ENCODE data around the gene RNH1.

RNH1 gene

GRCh38 chr11:488579-488978 is 18.5 kb downstream of the RNH1 start:
- H2BK15ac ChIP-seq (replicated peaks; ENCODE audit: low read depth), result no peak overlapping the region
- no peak overlapping the region for H2BK5ac ChIP-seq (ENCODE audit: low read length)
- H3K27ac ChIP-seq (ENCODE audit: low read depth, low read length), result no peak overlapping the region
- no peaks in the 10 kb centered on the region for H3K36me3 ChIP-seq (ENCODE audit: control insufficient read depth, insufficient read depth, low read length)
- H3K4me1 ChIP-seq (ENCODE audit: control insufficient read depth, low read depth, low read length), result no peaks in the 10 kb centered on the region
- H3K56ac ChIP-seq (ENCODE audit: low read length), result no peak overlapping the region
- H4K5ac ChIP-seq (ENCODE audit: low read length), result no peak overlapping the region
- no peak overlapping the region for H3K4ac ChIP-seq (ENCODE audit: low read depth, low read length)
- no peak overlapping the region for H3K9ac ChIP-seq (ENCODE audit: low read length)
- H3K23ac ChIP-seq (ENCODE audit: low read length), result no peak overlapping the region
- no peak overlapping the region for H3K4me2 ChIP-seq (ENCODE audit: low read length)
- no peak overlapping the region for H3K4me3 ChIP-seq (ENCODE audit: low read length)
- no peak overlapping the region for H3K18ac ChIP-seq (ENCODE audit: low read length)
- H2BK120ac ChIP-seq (ENCODE audit: low read depth, low read length), result no peak overlapping the region
- H2AK5ac ChIP-seq (ENCODE audit: low read length), result no peak overlapping the region
- no CpG with 5 or more reads among the region's 19 CpGs for WGBS (ENCODE audit: extremely low coverage, insufficient coverage, low lambda C conversion rate)
- H4K8ac ChIP-seq (ENCODE audit: low read depth, low read length), result no peak overlapping the region
- no peaks in the 10 kb centered on the region for H3K27me3 ChIP-seq (ENCODE audit: insufficient read depth, low read length, poor library complexity)
- H3K79me1 ChIP-seq (ENCODE audit: low read length), result peaks cover 9% of the 10 kb centered on the region
- DNase-seq, result no peak
- peaks cover 4% of the 10 kb centered on the region for H3K79me2 ChIP-seq (ENCODE audit: control insufficient read depth, insufficient read depth, low read length)

GRCh38 chr11:488062-488461 is 19.0 kb downstream of the RNH1 start:
- Histone ChIP-seq H3K9ac (ENCODE audit: low read length) (no peak overlapping the region), H3K36me3 (ENCODE audit: control insufficient read depth, insufficient read depth, low read length) (no peaks in the 10 kb centered on the region), H3K4me3 (ENCODE audit: low read length) (no peak overlapping the region), H3K79me1 (ENCODE audit: low read length) (peaks cover 9% of the 10 kb centered on the region), H3K27ac (ENCODE audit: low read depth, low read length) (no peak overlapping the region), H3K4me1 (ENCODE audit: control insufficient read depth, low read depth, low read length) (no peaks in the 10 kb centered on the region), H4K5ac (ENCODE audit: low read length) (no peak overlapping the region), H3K23ac (ENCODE audit: low read length) (no peak overlapping the region), H4K8ac (ENCODE audit: low read depth, low read length) (no peak overlapping the region), H2BK15ac (replicated peaks; ENCODE audit: low read depth) (no peak overlapping the region), H3K79me2 (ENCODE audit: control insufficient read depth, insufficient read depth, low read length) (peaks cover 4% of the 10 kb centered on the region), H2BK5ac (ENCODE audit: low read length) (no peak overlapping the region), H3K27me3 (ENCODE audit: insufficient read depth, low read length, poor library complexity) (no peaks in the 10 kb centered on the region), H2AK5ac (ENCODE audit: low read length) (no peak overlapping the region), H3K4ac (ENCODE audit: low read depth, low read length) (no peak overlapping the region), H3K18ac (ENCODE audit: low read length) (no peak overlapping the region), H2BK120ac (ENCODE audit: low read depth, low read length) (no peak overlapping the region), H3K56ac (ENCODE audit: low read length) (no peak overlapping the region), H3K4me2 (ENCODE audit: low read length) (no peak overlapping the region)
- no peak for DNase-seq
- no CpG with 5 or more reads among the region's 25 CpGs for WGBS (ENCODE audit: extremely low coverage, insufficient coverage, low lambda C conversion rate)

DNA sequence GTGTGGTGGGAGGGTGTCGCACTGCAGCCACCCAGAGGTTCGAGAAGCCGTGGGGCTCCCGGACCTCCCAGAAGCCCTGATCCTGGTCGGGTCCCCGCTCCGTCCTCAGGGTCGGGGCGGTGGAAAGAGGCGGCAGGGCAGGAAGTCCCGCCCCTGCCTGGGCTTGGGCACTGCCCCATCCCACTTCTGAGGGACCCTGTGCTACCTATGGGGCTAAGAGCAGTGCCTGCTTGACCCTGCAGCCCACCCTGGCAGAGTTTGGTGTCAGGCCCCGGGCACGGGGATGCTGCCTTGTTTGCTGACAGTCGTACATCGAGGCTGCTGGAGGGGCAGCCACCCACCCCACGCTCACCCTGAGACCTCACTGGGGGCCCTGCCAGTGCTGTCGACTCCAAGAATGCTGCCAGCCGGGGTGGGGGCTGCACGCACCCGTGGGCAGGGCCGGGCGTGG is 19.4 kb downstream of the RNH1 start:
- Histone ChIP-seq H4K5ac (ENCODE audit: low read length) (no peak overlapping the region), H3K4me3 (ENCODE audit: low read length) (no peak overlapping the region), H3K4ac (ENCODE audit: low read depth, low read length) (no peak overlapping the region), H2BK120ac (ENCODE audit: low read depth, low read length) (no peak overlapping the region), H2AK5ac (ENCODE audit: low read length) (no peak overlapping the region), H2BK5ac (ENCODE audit: low read length) (no peak overlapping the region), H3K36me3 (ENCODE audit: control insufficient read depth, insufficient read depth, low read length) (no peaks in the 10 kb centered on the region), H3K56ac (ENCODE audit: low read length) (no peak overlapping the region), H3K27ac (ENCODE audit: low read depth, low read length) (no peak overlapping the region), H3K4me1 (ENCODE audit: control insufficient read depth, low read depth, low read length) (no peaks in the 10 kb centered on the region), H3K23ac (ENCODE audit: low read length) (no peak overlapping the region), H3K18ac (ENCODE audit: low read length) (no peak overlapping the region), H3K27me3 (ENCODE audit: insufficient read depth, low read length, poor library complexity) (no peaks in the 10 kb centered on the region), H3K9ac (ENCODE audit: low read length) (no peak overlapping the region), H3K79me1 (ENCODE audit: low read length) (peaks cover 9% of the 10 kb centered on the region), H4K8ac (ENCODE audit: low read depth, low read length) (no peak overlapping the region), H2BK15ac (replicated peaks; ENCODE audit: low read depth) (no peak overlapping the region), H3K4me2 (ENCODE audit: low read length) (no peak overlapping the region), H3K79me2 (ENCODE audit: control insufficient read depth, insufficient read depth, low read length) (peaks cover 4% of the 10 kb centered on the region)
- WGBS (ENCODE audit: extremely low coverage, insufficient coverage, low lambda C conversion rate), result no CpG with 5 or more reads among the region's 22 CpGs
- no peak for DNase-seq

GRCh38 chr11:486189-486588 is 20.9 kb downstream of the RNH1 start:
- Histone ChIP-seq H3K36me3 (ENCODE audit: control insufficient read depth, insufficient read depth, low read length) (no peaks in the 10 kb centered on the region), H4K5ac (ENCODE audit: low read length) (no peak overlapping the region), H2BK15ac (replicated peaks; ENCODE audit: low read depth) (no peak overlapping the region), H2BK5ac (ENCODE audit: low read length) (no peak overlapping the region), H4K8ac (ENCODE audit: low read depth, low read length) (no peak overlapping the region), H2BK120ac (ENCODE audit: low read depth, low read length) (no peak overlapping the region), H3K27me3 (ENCODE audit: insufficient read depth, low read length, poor library complexity) (no peaks in the 10 kb centered on the region), H3K4me2 (ENCODE audit: low read length) (no peak overlapping the region), H3K4ac (ENCODE audit: low read depth, low read length) (no peak overlapping the region), H3K18ac (ENCODE audit: low read length) (no peak overlapping the region), H3K4me1 (ENCODE audit: control insufficient read depth, low read depth, low read length) (no peaks in the 10 kb centered on the region), H2AK5ac (ENCODE audit: low read length) (no peak overlapping the region), H3K56ac (ENCODE audit: low read length) (no peak overlapping the region), H3K4me3 (ENCODE audit: low read length) (no peak overlapping the region), H3K23ac (ENCODE audit: low read length) (no peak overlapping the region), H3K9ac (ENCODE audit: low read length) (no peak overlapping the region), H3K27ac (ENCODE audit: low read depth, low read length) (no peak overlapping the region), H3K79me2 (ENCODE audit: control insufficient read depth, insufficient read depth, low read length) (peaks cover 4% of the 10 kb centered on the region), H3K79me1 (ENCODE audit: low read length) (peaks cover 9% of the 10 kb centered on the region)
- WGBS (ENCODE audit: extremely low coverage, insufficient coverage, low lambda C conversion rate), result no CpG with 5 or more reads among the region's 23 CpGs
- no peak for DNase-seq

DNA sequence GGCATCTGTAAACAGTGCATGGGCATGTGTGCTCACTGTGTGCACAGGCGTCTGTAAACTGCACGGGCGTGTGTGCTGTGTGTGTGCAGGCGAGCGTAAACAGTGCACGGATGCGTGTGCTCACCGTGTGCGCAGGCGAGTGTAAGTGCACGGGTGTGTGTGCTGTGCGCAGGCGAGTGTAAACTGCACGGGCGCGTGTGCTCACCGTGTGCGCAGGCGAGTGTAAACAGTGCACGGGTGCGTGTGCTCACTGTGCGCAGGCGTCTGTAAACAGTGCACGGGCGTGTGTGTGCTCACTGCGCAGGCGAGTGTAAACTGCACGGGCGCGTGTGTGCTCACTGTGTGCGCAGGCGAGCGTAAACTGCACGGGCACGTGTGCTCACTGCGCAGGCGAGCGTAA is 22.4 kb downstream of the RNH1 start:
- no peak overlapping the region for H2BK120ac ChIP-seq (ENCODE audit: low read depth, low read length)
- H3K4me3 ChIP-seq (ENCODE audit: low read length), result no peak overlapping the region
- H3K23ac ChIP-seq (ENCODE audit: low read length), result no peak overlapping the region
- no peak overlapping the region for H3K18ac ChIP-seq (ENCODE audit: low read length)
- H3K4me2 ChIP-seq (ENCODE audit: low read length), result no peak overlapping the region
- H4K5ac ChIP-seq (ENCODE audit: low read length), result no peak overlapping the region
- H2BK15ac ChIP-seq (replicated peaks; ENCODE audit: low read depth), result no peak overlapping the region
- H3K4ac ChIP-seq (ENCODE audit: low read depth, low read length), result no peak overlapping the region
- no peak overlapping the region for H3K27ac ChIP-seq (ENCODE audit: low read depth, low read length)
- no peak for DNase-seq
- H3K9ac ChIP-seq (ENCODE audit: low read length), result no peak overlapping the region
- H2AK5ac ChIP-seq (ENCODE audit: low read length), result no peak overlapping the region
- WGBS (ENCODE audit: extremely low coverage, insufficient coverage, low lambda C conversion rate), result no CpG with 5 or more reads among the region's 38 CpGs
- peaks cover 4% of the 10 kb centered on the region for H3K79me2 ChIP-seq (ENCODE audit: control insufficient read depth, insufficient read depth, low read length)
- H3K56ac ChIP-seq (ENCODE audit: low read length), result no peak overlapping the region
- H4K8ac ChIP-seq (ENCODE audit: low read depth, low read length), result no peak overlapping the region
- H3K27me3 ChIP-seq (ENCODE audit: insufficient read depth, low read length, poor library complexity), result no peaks in the 10 kb centered on the region
- no peak overlapping the region for H2BK5ac ChIP-seq (ENCODE audit: low read length)
- H3K79me1 ChIP-seq (ENCODE audit: low read length), result peaks cover 9% of the 10 kb centered on the region
- H3K4me1 ChIP-seq (ENCODE audit: control insufficient read depth, low read depth, low read length), result no peaks in the 10 kb centered on the region
- H3K36me3 ChIP-seq (ENCODE audit: control insufficient read depth, insufficient read depth, low read length), result no peaks in the 10 kb centered on the region

GRCh38 chr11:479311-479710 is 27.7 kb downstream of the RNH1 start:
- no peak overlapping the region for H3K9ac ChIP-seq (ENCODE audit: low read length)
- no peak overlapping the region for H2AK5ac ChIP-seq (ENCODE audit: low read length)
- H3K56ac ChIP-seq (ENCODE audit: low read length), result no peak overlapping the region
- H3K79me2 ChIP-seq (ENCODE audit: control insufficient read depth, insufficient read depth, low read length), result peaks cover 9% of the 10 kb centered on the region
- WGBS (ENCODE audit: extremely low coverage, insufficient coverage, low lambda C conversion rate), result no CpG with 5 or more reads among the region's 13 CpGs
- no peak overlapping the region for H3K18ac ChIP-seq (ENCODE audit: low read length)
- H3K27me3 ChIP-seq (ENCODE audit: insufficient read depth, low read length, poor library complexity), result no peaks in the 10 kb centered on the region
- no peaks in the 10 kb centered on the region for H3K4me1 ChIP-seq (ENCODE audit: control insufficient read depth, low read depth, low read length)
- no peak overlapping the region for H3K23ac ChIP-seq (ENCODE audit: low read length)
- no peak for DNase-seq
- H3K4me3 ChIP-seq (ENCODE audit: low read length), result no peak overlapping the region
- H3K4ac ChIP-seq (ENCODE audit: low read depth, low read length), result no peak overlapping the region
- no peak overlapping the region for H2BK120ac ChIP-seq (ENCODE audit: low read depth, low read length)
- H4K8ac ChIP-seq (ENCODE audit: low read depth, low read length), result no peak overlapping the region
- H3K79me1 ChIP-seq (ENCODE audit: low read length), result peaks cover 12% of the 10 kb centered on the region
- H3K4me2 ChIP-seq (ENCODE audit: low read length), result no peak overlapping the region
- H3K36me3 ChIP-seq (ENCODE audit: control insufficient read depth, insufficient read depth, low read length), result peaks cover 2% of the 10 kb centered on the region
- H2BK15ac ChIP-seq (replicated peaks; ENCODE audit: low read depth), result no peak overlapping the region
- no peak overlapping the region for H3K27ac ChIP-seq (ENCODE audit: low read depth, low read length)
- H2BK5ac ChIP-seq (ENCODE audit: low read length), result no peak overlapping the region
- H4K5ac ChIP-seq (ENCODE audit: low read length), result no peak overlapping the region
